ENCODE data around the gene CDHR5. TPM values are rescaled to one million over a fixed set of nuclear protein-coding genes. Genes with fewer than 3 reads are reported as not detected.

CDHR5 gene
- total and polyA plus RNA-seq, 8 donors: 0.46 to 0.77 (median 0.69) TPM; not detected in 2

DNA sequence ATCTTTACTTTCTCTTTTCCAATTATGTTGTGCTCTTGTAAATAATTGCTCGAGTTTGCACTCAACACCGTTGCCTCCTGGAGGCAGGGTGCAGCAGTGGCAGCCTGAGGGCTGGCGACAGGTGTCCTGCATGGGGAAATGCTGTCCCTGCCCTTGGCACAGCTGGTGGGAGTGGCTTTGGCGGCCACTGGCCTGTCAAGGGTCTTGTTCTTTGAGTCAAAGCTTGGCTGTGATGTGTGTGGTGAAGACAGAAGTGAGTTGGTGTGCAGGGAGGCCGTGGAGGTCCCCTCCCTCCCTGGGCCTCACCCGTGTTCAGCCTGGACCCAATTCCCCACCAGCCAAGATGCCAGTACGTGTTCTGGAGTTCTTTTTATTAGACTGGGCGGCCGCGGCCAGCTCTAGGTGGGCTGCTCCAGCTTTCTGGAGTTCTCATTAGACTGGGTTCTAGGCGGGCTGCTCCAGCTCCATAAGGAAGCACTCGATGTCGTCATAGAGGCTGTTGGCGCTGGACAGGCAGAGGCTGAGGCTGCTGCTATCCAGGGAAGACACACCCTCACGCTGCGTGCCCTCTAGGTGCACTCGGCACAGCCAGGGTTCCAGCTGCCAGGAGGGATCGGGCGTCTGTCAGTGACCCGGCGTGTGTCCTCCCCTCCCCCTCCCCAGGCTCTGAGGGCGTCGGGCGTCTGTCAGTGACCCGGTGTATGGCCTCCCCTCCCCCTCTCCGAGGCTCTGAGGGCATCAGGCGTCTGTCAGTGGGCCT is 12.4 kb downstream of the CDHR5 start:
- Histone ChIP-seq H3K36me3 (peaks cover 0 to 79% of the 10 kb centered on the region in 2 donors), H3K4me3 (no peak overlapping the region), H3K27me3 (no peaks in the 10 kb centered on the region), H3K9me3 (no peaks in the 10 kb centered on the region), H3K27ac (no peak overlapping the region), H3K4me1 (peaks cover 14 to 42% of the 10 kb centered on the region in 2 donors)
- intact Hi-C loops (cut with DNase I): no loop called here
- no peak for ATAC-seq
- peak in 1 of 4 donors; percentile 77 for DNase-seq
- TF ChIP-seq, protein P1, sequence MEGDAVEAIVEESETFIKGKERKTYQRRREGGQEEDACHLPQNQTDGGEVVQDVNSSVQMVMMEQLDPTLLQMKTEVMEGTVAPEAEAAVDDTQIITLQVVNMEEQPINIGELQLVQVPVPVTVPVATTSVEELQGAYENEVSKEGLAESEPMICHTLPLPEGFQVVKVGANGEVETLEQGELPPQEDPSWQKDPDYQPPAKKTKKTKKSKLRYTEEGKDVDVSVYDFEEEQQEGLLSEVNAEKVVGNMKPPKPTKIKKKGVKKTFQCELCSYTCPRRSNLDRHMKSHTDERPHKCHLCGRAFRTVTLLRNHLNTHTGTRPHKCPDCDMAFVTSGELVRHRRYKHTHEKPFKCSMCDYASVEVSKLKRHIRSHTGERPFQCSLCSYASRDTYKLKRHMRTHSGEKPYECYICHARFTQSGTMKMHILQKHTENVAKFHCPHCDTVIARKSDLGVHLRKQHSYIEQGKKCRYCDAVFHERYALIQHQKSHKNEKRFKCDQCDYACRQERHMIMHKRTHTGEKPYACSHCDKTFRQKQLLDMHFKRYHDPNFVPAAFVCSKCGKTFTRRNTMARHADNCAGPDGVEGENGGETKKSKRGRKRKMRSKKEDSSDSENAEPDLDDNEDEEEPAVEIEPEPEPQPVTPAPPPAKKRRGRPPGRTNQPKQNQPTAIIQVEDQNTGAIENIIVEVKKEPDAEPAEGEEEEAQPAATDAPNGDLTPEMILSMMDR (IDR thresholded peaks at IDR 0.05): no peak

GRCh38 chr11:611001-611996 is 13.5 kb downstream of the CDHR5 start:
- Histone ChIP-seq H3K9me3 (no peaks in the 10 kb centered on the region), H3K4me1 (peaks cover 14 to 32% of the 10 kb centered on the region in 2 donors), H3K27ac (no peak overlapping the region), H3K36me3 (peaks cover 0 to 90% of the 10 kb centered on the region in 2 donors), H3K4me3 (no peak overlapping the region), H3K27me3 (no peaks in the 10 kb centered on the region)
- TF ChIP-seq, protein P1 (IDR thresholded peaks at IDR 0.05): no peak
- DNase-seq (peak in 1 of 4 donors; percentile 72), ATAC-seq (no peak)
- intact Hi-C loops (cut with DNase I): no loop called here

GRCh38 chr11:610146-610801 is 14.5 kb downstream of the CDHR5 start:
- intact Hi-C loops (cut with DNase I): no loop called here
- ATAC-seq (no peak), DNase-seq (no peak)
- H3K27me3 ChIP-seq: no peaks in the 10 kb centered on the region
- H3K27ac ChIP-seq: no peak overlapping the region
- H3K36me3 ChIP-seq: peaks cover 0 to 100% of the 10 kb centered on the region in 2 donors
- H3K4me1 ChIP-seq: peaks cover 14 to 26% of the 10 kb centered on the region in 2 donors
- TF ChIP-seq, protein P1 (IDR thresholded peaks at IDR 0.05): no peak
- H3K9me3 ChIP-seq: no peaks in the 10 kb centered on the region
- H3K4me3 ChIP-seq: no peak overlapping the region

- DNase-seq (peak in 1 of 4 donors; percentile 69), ATAC-seq (no peak)
- intact Hi-C loops (cut with DNase I): no loop called here
- Histone ChIP-seq H3K27ac (no peak overlapping the region), H3K27me3 (no peaks in the 10 kb centered on the region), H3K4me1 (peaks cover 6 to 17% of the 10 kb centered on the region in 2 donors), H3K9me3 (no peaks in the 10 kb centered on the region), H3K36me3 (peaks cover 0 to 100% of the 10 kb centered on the region in 2 donors), H3K4me3 (no peak overlapping the region)
- TF ChIP-seq, protein P1 (IDR thresholded peaks at IDR 0.05): no peak
These were observed 15.4 kb downstream of the CDHR5 start for GRCh38 chr11:609341-609811.
